GM18951 (cell line): ENCODE data around the gene HOXA10.

Experiments
- POLR2A ChIP-seq: IDR thresholded peaks from 4 replicates; pipeline ENCODE4 v1.6.1; 2011; ENCODE audit warnings: mild to moderate bottlenecking; ENCODE audit not compliant: insufficient read length, insufficient read depth; ENCODE audit errors: extremely low read depth
- in situ Hi-C: fragments of 300-500 bp; cut with MboI; formaldehyde crosslinking; loops from one replicate; pipeline ENCODE4 v1.12.0; 2022; ENCODE audit warnings: low sequenced_read_pairs, mixed read lengths, inconsistent platforms; ENCODE audit not compliant: unreplicated experiment

HOXA10 gene

GRCh38 chr7:27141923-27142579 lies 32.1 kb downstream of the HOXA10 start:
- in situ Hi-C loops = no loop called here
- no peak for TF ChIP-seq POLR2A

- in situ Hi-C loops = no loop called here
- no peak for TF ChIP-seq POLR2A
Observed at GRCh38 chr7:27141137-27141922, 32.8 kb downstream of the HOXA10 start.

- in situ Hi-C loops = no loop called here
- TF ChIP-seq POLR2A = no peak
Observed at GRCh38 chr7:27140126-27140857, 33.8 kb downstream of the HOXA10 start.

GRCh38 chr7:27139334-27140125 lies 34.6 kb downstream of the HOXA10 start:
- in situ Hi-C loops = no loop called here
- no peak for TF ChIP-seq POLR2A

- no peak for TF ChIP-seq POLR2A
- in situ Hi-C loops = no loop called here
Observed at GRCh38 chr7:27138985-27139333, 35.2 kb downstream of the HOXA10 start.

- in situ Hi-C loops = no loop called here
- no peak for TF ChIP-seq POLR2A
Observed at GRCh38 chr7:27138472-27138871, 35.6 kb downstream of the HOXA10 start.

- TF ChIP-seq POLR2A = no peak
- in situ Hi-C loops = no loop called here
Observed at GRCh38 chr7:27137640-27138315, 36.3 kb downstream of the HOXA10 start.

GRCh38 chr7:27134392-27134791 lies 39.7 kb downstream of the HOXA10 start:
- in situ Hi-C loops = no loop called here
- no peak for TF ChIP-seq POLR2A

GRCh38 chr7:27133409-27134231 lies 40.5 kb downstream of the HOXA10 start:
- in situ Hi-C loops = no loop called here
- no peak for TF ChIP-seq POLR2A

GRCh38 chr7:27132978-27133377 lies 41.1 kb downstream of the HOXA10 start:
- in situ Hi-C loops = no loop called here
- TF ChIP-seq POLR2A = no peak

GRCh38 chr7:27132214-27132613 lies 41.9 kb downstream of the HOXA10 start:
- no peak for TF ChIP-seq POLR2A
- in situ Hi-C loops = no loop called here

- TF ChIP-seq POLR2A = no peak
- in situ Hi-C loops = no loop called here
Observed at GRCh38 chr7:27131390-27131819, 42.7 kb downstream of the HOXA10 start.
